Endometrial microvascular endothelial cells (primary cell): ENCODE data around the gene LAT. TPM values are rescaled to one million over a fixed set of nuclear protein-coding genes. Genes with fewer than 3 reads are reported as not detected.

Source experiments
- in situ Hi-C: cut with HindIII; loops from 2 replicates; pipeline ENCODE4 v1.10.0; 2017; ENCODE audit warnings: low sequenced_read_pairs, low pct_unique_long_range_greater_than_20kb; ENCODE audit errors: inconsistent ontology term
- total RNA-seq: library from RNA; depleted of rRNA; stranded (reverse); fragments of >200 nt; gene quantifications from one replicate; pipeline ENCODE4 v1.2.3, GENCODE V29; 2015; ENCODE audit errors: inconsistent ontology term

The LAT gene
- total RNA-seq, 1 donor from 2014 or later, result 1.1 TPM

DNA sequence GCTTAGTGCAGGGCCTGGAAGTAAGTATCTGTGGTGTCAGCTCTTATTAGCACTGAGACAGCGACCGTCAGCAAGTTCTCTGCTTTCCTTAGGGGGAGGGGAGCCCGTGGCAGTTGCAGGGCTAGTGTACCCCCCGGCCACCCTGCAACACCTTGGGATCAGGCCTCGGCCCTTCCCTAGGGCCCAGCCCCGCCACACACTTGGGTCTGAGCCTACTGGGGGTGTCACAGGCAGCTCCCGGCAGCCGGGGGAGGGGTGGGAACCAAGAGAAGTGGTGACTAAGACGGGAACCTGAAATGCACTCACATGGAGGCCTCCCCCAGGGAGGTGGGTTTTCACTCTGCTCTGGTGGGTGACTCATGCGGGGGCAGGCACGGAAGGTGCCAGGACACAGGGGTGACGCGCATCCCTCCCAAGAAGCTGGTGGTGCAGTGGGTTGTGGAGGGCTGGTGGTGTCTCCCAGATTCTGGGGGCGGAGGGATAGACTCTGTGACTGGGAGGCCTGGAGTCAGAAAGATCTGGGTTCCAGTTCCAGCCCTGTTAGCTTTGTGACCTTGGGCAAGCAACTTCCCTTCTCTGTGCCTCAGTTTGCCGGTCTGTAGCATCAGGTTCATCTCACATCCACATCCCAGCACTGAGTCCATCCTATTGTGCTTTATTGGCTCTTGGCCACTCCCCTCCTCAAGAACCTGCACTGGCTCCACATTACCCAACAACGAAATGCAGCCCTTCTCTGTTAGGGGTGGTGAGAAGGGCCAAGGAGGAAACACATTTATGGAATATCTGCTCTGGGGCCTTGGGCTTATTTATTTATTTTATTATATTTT lies 44.5 kb downstream of the LAT start:
- in situ Hi-C loops, result no loop called here

- in situ Hi-C loops, result no loop called here
These were observed 45.4 kb downstream of the LAT start for GRCh38 chr16:29030086-29030840.

Other genes starting within 250 kb of the LAT start
- 1.7 TPM for gene NPIPB9, start 233.3 kb upstream of the LAT start, total RNA-seq
- 71.9 TPM for gene ATXN2L, start 162.1 kb upstream of the LAT start, total RNA-seq
- gene TUFM, start 138.7 kb upstream of the LAT start, total RNA-seq, result 233 TPM
- 25.4 TPM for gene SH2B1, start 121.2 kb upstream of the LAT start, total RNA-seq
- 0.28 TPM for gene ATP2A1, start 106.6 kb upstream of the LAT start, total RNA-seq
- 116 TPM for gene RABEP2, start 59.8 kb upstream of the LAT start, total RNA-seq
- gene CD19, start 53.1 kb upstream of the LAT start, total RNA-seq, result not detected
- gene NFATC2IP, start 34.1 kb upstream of the LAT start, total RNA-seq, result 20.2 TPM
- 64.1 TPM for gene SPNS1, start 10.3 kb upstream of the LAT start, total RNA-seq